ENCODE data around the gene CKMT1A.
"Not testable (repeated sequence)": the region's sequence is repeated elsewhere in the genome, so short reads cannot be mapped to it uniquely, and the experiment has no call there.

Gene CKMT1A

DNA sequence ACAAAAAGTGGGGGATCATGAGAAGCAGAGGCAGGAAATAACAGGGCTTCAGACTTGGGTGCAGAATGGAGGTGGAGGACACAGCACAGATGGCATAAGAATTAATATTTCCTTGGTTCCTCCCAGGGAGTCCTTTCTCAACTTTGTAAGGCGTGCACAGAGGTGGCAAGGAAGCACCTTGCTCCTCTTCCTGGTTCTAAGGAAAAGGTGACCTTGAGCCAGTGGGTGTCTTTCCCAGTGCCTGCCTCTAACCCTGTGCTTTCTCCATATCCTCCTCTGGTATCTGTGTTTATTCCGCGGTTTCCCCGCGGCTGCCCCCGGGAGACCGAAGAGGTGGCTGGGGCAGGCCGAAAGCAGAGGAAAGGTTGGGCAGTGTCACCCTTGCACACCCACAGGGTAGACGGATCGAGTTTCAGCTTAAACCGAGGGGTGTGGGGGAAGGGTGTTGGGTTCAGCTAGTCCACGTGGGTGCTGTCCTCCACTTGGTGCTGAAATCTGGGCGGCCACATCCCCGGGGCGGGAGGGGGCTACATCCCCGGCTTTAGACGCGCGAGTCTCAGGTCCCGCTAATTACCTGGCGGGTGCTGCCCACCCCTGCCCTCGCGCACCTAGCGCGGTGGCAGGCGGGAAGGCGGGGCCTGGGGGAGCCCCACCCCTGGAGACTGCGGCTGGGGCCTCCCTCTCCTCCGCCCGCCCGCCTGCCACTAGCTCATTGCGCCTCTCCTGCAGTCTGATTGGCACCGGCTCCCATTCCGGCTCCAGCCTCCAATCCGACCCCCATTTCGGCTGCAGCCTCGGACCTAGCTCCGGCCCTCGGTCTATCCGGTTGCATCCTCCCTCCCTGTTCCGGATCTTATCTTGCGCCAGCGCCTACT is at the start of gene CKMT1A:
Gene CKMT1A, plus strand, starts transcription at position 712 of the 875 bp plus-strand sequence. CDS start 192 bp downstream, outside the sequence.
- not testable (repeated sequence) for FAIRE-seq

DNA sequence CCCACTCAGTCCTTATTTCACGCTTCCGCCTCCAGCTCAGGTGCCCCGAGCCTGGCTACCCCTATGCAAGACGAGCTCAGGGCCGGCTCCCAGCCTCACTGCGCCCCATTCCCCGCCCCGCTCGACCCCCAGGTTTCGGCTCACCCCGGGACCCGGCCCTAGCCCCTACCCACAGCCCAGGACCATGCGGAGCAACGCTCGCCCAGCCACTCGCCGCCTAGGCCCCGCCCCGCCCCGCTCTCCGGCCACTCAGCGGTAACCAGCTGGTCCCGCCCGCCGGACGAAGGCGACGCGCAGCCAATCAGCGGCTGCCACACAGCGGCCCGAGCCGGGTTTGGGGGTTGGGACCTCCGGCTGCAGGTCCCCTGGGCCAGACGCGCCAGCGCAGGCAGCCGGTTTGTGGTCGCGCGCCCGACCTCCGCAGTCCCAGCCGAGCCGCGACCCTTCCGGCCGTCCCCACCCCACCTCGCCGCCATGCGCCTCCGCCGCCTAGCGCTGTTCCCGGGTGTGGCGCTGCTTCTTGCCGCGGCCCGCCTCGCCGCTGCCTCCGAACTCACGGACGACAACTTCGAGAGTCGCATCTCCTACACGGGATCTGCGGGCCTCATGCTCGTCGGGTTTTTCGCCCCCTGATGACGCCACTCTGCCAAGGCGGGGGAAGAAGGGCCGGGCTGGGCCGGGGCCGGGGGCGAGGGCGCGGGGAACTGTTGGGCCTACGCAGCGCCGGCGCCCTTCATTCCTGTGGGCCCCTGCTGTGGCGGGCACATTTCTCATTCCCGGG is 44.8 kb upstream of the CKMT1A start, which contains the start of gene CATSPER2:
Gene CATSPER2, minus strand, starts transcription at position 196 of the 781 bp plus-strand sequence. CDS start 783 bp downstream, outside the sequence.
- FAIRE-seq = no peak

DNA sequence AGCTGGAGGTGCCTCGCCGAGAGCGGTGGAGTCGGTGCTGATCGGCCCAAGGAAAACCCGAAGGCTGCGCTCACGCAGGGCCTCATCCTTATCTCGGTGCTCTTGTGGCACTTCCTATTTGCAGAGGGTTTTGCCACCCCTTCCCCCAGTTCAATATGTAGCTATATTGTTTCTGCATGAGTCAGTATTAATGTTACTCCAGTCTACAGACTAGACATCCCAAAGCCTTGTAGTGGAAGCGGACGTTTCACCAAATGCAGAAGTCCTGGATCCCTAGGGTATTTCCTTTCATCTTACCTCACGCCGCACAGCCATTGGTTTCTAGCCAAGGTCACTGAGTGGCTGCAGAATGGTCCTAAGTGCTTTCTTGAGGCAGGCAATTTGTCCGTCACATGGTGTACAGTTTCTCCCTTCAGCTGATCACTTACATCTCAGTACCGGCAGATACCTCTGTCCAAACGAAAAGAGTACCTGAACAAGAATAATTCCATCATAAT is 44.2 kb upstream of the CKMT1A start:
- peak; percentile 74 for FAIRE-seq

DNA sequence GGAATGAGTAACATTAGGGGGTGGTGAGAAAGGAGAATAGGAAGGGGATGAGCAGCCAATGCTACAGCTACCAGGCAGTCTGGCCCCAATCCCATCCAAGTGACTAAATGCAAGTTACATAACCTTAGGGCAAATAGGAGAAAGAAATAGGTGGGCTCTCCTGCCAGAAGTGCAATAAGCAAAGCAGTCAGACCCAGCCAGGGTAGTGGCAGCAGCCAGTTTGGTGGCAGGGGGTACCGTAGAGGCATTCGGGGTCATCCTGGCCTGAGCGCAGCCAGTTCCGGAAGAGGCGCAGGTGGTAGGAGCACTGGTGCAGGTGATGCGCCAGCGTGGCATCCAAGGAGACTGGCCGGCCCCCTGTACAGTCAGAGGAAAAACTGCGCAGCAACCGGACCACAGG is 33.9 kb upstream of the CKMT1A start:
- FAIRE-seq = not testable (repeated sequence)

DNA sequence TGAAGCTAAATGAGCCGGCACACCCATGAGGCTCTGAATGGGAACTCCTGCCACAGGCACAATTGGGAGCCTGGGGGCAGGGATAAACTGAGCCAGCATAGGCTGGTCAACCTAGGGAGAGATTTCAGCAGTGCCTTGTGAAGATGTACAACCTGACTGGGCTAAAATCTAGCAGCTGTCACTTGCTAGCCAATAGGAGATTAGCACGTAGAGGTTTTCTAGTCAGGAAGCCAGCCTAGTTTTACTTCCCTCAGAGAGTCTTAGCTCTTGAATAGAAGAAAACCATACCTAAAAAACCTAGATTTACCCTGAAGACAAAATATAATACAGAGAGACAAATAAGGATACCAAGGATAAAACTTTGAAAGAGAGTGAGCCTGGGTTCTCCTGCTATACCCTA is 31.4 kb upstream of the CKMT1A start:
- not testable (repeated sequence) for FAIRE-seq

DNA sequence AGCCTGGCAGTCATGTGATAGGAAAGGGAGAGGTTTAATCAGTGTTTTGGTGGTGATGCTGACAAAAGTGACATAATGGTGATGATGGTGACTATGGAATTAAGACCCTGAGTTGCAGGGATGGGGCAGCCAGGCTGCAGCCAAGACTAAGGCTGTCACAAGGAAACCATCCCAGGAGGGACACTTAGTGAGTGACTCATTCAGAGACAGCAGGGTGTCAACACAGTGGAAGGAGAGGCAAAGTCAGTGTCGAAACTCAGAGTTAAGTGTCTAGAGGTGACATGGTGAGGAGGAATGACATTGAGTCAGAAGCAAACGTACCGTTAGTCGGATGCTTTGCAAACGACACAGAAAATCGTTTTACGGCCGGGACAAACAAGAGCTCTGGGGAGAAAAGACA is 30.3 kb upstream of the CKMT1A start:
- not testable (repeated sequence) for FAIRE-seq

DNA sequence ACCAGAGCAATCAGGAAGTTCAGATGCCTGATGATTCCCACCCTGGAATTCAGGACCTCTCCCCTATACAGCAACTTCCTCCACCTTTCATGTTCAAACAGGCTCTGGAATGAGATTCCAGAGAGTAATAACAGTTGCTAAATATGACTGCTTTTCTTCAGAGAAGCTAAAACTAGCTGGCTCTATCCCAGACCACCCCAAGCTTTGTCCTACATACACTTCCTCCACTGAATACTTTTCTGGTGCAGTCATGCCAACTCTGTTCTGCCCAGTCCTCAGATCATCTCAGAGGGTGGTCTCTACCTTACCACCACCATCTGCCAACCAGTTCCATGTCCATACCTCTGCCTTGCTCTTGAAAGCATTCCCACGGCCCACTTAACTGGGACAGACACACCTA is 27.5 kb upstream of the CKMT1A start:
- FAIRE-seq = not testable (repeated sequence)

DNA sequence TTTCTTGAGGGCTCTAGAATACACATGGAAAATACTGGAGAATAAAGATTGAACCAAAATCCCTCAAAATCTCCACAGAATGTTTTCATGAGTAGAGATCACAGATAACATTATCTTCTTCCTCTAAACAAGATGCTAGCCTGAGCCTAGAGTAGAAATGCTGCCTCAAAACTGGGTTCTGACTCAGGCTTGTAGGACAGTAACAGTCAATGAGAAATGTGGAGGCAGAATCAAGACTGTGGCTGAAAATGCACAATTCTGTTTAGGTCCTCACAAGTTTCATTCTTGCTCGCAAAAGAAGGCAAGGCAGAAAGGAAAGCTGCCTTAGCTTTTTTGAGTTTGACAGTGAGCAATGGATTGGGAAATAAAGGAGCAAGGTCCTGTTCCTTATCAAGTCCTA is 19.5 kb upstream of the CKMT1A start:
- FAIRE-seq = not testable (repeated sequence)

DNA sequence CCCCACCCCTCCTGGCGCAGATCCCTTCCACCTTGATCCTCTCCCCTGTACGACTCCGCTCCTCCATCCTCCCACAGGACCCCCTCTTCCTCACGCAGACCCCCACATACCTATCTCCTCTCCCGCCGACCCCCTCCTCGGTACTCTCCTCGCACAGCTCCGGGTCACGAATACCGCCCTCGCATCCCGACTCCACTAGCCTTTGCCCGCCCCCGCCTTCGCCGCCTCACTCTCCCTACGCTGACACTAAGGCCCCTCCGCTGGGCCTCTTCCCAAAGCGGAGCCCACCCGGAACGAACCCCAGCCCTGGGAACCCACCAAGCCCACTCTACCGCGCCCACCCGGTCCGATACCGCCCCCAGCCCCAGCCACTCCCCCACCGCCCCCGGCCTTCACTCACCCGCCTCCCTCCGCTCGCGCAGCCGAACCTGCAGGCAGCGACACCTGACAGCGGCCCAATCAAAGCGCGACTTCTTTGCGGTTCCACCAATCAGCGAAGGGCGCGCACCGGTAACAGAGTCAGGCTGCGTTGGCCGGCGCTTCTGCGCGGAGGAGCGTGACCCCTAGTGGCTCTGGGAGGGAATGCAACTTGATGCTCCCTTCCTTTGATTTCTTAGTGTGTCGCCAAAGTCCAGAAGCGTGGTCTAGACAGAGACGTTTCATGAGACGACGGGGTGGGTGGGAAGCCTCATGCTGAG is 3.9 kb upstream of the CKMT1A start:
- FAIRE-seq = peak; percentile 84

DNA sequence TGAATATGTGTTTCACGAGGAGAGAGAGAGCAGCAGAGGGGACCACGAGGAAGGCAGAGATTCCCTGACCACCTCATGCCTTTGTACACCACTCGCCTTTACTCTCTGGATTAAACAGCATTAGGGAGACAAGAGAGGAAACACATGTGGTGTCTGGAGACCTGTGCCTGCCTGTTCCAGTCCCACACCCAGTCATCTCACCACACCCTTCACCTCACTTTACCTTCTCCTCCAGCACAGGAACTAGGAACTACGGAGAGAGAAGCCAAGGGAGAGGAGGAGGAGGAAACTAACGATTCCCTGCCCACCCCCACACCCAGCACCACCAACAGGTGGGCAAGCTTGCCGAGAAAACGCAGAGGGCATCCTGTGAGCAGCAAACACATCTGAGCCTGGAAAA is 980 bp upstream of the CKMT1A start:
- not testable (repeated sequence) for FAIRE-seq

DNA sequence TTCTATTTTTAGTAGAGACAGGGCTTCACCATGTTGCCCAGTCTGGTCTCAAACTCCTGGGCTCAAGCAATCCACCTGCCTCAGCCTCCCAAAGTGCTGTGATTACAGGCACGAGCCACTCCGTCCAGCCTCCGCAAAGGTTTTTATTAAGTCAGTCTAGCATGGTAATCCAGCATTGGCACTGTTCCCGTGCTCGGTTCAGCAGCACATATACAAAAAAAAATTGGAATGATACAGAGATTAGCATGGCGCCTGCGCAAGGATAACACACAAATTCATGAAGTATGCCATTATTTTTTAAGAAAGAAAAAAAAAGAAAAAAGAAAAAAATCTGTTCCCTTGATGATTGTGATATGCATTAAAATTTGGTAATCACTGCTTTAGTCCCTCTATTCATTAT is 8.5 kb downstream of the CKMT1A start:
- FAIRE-seq = no peak

DNA sequence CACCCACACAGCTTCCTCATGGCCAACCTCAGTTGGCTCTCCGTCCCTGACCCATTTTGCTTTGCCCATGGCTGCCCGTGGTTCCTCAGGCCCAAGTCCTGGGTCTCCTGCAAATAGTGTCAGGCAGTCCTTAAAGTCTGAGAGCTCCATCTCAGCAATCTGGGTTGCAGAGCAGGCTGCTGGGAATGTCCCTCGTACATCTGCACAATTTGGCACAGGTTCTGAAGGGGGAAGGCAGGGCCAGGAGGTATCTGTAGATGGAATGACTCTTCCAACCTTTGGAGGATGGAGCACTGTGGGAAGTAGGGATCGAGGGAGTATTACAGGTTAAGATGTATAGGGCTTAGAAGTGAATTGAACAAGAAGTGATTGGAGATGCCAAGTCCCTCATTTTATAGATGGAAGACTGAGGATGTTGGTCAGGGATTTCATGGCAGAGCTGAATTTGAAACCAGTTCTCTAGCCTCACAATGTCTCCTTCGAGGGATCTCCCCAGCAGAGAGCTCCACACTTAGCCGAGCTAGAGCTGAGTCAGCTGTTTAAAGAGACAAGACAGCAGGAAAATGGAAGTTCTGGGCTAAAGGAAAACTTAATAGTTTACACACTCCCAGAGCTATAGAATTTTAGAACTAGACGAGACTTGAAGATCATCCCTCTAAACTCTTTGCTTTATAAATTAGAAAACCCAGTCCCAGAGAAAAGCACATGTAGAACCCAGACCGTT is 9.2 kb downstream of the CKMT1A start:
- no peak for FAIRE-seq

DNA sequence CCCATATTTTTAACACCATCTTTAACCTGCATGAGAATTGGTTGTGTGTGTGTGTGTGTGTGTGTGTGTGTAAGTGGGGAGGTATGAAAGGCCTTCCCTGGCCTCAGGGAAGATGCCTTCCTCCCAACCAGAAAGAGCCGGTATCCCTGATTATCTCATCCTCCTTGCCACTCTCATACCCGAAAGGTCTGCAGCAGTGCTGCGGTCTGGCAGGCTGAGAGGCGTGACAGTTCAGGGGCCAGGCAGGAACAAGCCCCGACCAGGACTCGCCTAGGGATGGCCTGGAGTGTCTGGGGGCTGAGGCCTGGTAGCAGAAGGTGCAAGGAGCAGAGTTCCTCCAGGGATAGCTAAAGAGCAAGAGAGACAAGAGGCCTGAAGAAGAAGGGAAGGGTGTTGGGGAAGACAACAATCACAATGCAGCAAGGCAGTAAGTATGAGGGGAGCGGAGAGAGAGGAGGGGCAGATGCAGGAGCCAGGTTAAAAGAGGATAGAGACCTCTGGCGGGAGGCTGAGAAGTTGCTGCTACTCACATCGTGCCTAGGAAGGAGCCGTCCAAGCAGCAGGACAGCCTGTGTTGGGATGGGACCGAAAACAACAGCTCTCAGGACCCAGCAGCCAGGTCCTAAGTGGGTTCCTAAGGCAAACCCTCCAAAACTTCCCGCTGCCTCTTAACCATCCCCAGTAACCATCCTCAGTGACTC is 16.9 kb downstream of the CKMT1A start:
- FAIRE-seq = not testable (repeated sequence)

DNA sequence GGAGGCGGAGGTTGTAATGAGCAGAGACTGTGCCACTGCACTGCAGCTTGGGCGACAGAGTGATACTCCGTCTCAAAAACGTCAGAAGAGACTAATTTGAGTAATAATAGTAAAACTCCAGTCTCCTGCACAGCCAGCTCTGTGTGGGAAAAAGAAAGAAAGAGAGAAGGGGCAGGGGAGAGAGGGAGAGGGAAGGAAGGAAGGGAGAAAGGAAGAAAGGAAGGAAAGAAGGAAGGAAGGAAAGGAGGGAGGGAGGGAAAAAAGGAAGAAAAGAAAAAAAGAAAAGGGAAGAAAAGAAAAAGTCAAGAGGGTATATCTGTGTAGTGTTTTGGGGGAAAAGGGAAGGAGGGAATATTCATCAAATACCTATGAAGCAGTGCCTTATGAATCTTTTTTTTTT is 29.5 kb downstream of the CKMT1A start:
- no peak for FAIRE-seq

DNA sequence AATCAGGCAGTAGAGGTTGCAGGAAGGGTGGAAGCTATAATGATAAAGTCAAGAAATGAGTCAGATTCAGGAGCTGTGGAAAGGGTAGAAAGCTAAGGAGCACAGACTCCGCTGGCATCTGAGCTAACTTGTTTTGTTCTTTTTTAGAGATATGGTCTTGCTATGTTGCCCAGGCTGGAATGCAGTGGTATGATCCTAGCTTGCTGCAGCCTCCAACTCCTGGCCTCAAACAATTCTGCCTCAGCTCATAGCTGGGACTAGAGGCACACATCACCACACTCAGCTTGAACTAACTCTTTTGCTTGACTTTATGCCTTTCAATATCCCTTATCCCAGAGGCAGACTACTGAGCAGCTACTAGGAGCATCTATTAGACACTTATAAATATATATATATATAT is 32.6 kb downstream of the CKMT1A start:
- FAIRE-seq = not testable (repeated sequence)

DNA sequence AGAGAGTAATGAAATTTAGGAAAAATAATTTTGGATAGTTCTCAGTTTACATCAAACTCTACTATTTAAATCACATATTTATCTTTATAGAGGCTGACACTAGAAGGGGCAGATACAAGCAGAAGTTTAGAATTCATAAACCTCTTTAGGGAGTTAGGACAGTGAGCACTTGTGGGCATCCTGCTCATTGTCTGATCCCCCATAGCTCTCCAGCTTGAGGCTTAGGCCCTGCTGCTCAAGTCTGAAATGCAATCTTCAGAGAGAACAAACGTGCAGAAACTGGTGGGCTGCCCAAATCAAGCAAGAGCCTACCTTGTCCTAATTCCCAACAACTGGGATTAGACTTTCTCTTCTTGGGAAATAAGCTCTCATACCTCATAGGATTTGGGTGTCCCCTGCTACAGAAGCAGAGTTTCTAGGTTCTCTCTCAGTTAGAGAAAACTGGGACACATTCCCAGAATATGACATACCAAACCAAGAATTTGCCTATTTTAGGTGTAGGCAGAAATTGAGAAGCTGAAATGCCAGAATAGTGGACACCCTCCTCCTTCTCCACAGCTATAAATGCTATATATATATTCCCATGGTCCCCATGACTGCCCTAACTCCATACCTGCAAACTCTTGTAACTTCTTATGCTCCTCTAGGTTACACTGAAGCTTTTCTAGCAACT is 34.5 kb downstream of the CKMT1A start:
- not testable (repeated sequence) for FAIRE-seq

DNA sequence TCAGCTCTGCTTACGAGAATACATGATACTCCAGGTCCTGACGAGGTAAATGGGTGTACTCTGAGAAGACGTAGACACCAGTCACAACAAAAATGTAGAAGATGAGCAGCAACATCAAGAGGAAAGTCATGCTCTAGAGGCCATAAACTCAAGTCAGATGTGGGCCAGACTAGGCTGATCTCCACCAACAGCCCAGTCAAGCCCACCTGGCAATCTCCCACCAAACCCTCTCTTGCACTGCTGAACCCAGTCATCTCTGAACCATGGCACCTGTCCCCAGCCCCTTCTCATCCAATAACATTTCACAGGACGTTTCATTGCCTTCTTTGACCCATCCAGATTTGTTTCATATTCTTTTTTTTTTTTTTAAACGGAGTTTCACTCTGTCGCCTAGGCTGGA is 41.8 kb downstream of the CKMT1A start:
- no peak for FAIRE-seq

DNA sequence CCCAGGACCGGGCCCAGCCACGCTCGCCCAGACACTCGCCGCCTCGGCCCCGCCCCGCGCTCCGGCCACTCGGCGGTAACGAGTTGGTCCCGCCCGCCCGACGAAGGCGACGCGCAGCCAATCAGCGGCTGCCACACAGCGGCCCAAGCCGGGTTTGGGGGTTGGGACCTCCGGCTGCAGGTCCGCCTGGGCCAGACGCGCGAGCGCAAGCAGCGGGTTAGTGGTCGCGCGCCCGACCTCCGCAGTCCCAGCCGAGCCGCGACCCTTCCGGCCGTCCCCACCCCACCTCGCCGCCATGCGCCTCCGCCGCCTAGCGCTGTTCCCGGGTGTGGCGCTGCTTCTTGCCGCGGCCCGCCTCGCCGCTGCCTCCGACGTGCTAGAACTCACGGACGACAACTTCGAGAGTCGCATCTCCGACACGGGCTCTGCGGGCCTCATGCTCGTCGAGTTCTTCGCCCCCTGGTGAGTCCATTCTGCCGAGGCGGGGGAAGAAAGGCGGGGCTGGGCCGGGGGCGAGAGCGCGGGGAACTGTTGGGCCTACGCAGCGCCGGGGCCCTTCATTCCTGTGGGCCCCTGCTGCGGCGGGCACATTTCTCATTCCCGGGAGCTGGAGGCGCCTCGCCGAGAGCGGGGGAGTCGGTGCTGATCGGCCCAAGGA is 52.7 kb downstream of the CKMT1A start, which contains the start of gene PDIA3:
Gene PDIA3, plus strand, starts transcription at position 194 of the 658 bp plus-strand sequence. Its CDS starts 102 bp downstream, at position 296.
- FAIRE-seq = not testable (repeated sequence)

DNA sequence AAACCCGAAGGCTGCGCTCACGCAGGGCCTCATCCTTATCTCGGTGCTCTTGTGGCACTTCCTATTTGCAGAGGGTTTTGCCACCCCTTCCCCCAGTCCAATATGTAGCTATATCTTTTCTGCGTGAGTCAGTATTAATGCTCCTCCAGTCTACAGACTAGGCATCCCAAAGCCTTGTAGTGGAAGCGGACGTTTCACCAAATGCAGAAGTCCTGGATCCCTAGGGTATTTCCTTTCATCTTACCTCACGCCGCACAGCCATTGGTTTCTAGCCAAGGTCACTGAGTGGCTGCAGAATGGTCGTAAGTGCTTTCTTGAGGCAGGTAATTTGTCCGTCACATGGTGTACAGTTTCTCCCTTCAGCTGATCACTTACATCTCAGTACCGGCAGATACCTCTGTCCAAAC is 53.2 kb downstream of the CKMT1A start:
- FAIRE-seq = not testable (repeated sequence)

DNA sequence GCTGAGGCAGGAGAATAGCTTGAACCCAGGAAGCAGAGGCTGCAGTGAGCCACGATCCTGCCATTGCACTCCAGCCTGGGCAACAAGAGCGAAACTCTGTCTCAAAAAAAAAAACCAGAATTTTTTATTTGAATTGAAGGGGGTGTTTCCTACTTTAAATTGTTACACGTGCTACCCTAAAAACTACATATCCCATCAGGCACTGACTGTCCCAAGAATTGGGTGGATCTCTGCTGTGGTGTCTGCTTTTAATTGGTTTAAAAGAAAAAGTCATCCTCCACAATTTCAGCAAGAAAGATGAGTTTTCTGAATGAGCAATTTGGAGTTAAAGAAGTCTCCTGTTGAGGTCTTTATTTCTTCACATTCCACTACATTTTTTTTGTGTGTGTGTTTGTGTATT is 54.7 kb downstream of the CKMT1A start:
- no peak for FAIRE-seq
